Stomach (tissue), 4 donors: ENCODE measurements around the gene CCL24.

Experiments
- CTCF ChIP-seq, 7 experiments: fragments of 450-650 bp in 4 of 7; fragments of 200-600 bp in 3 of 7; sonication (generic) in 3 of 7; IDR thresholded peaks; one replicate each; pipeline ENCODE4 v1.5.1; 2016 to 2019; ENCODE audit warnings: antibody characterized with exemption in 7 of 7, control low read depth in 2 of 7, mild to moderate bottlenecking in 1 of 7
- POLR2AphosphoS5 ChIP-seq, 3 donors: sonication (generic); formaldehyde crosslinking; IDR thresholded peaks; one replicate each; pipeline ENCODE4 v1.6.1; 2016; ENCODE audit warnings: antibody characterized with exemption in 3 of 3

DNA sequence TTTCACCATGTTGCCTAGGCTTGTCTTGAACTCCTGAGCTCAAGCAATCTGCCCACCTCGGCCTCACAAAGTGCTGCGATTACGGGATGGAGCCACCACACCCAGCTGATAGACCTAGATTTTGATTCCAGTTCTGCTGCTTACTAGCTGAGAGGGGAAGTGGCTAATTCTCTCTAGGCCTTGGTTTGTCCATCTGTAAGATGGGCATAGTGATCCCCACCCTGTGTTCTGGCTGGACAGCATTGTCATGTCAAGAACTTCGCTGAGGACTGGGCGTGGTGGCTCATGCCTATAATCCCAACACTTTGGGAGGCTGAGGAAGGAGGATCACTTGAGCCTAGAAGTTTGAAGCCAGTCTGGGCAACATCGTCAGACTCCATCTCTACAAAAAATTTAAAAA, 17.4 kb upstream of the CCL24 start:
- no peak for TF ChIP-seq CTCF (IDR thresholded peaks at IDR 0.05)
- TF ChIP-seq POLR2AphosphoS5 (IDR thresholded peaks at IDR 0.05): no peak
